H1 (cell line): Measurements from ENCODE around the gene FCRL5. TPM values are rescaled to one million over a fixed set of nuclear protein-coding genes. Genes with fewer than 3 reads are reported as not detected.

Experiments used
- BRCA1 ChIP-seq: IDR thresholded peaks from 2 replicates; pipeline ENCODE4 v1.6.1; 2012; ENCODE audit warnings: low read depth, low read length, improper control_type of control experiment
- CHD7 ChIP-seq: fragments of 300-600 bp; sonication (generic); IDR thresholded peaks from 2 replicates; pipeline ENCODE4 v1.7.1; 2012; ENCODE audit warnings: low read length, moderate library complexity, mild to moderate bottlenecking, inconsistent platforms; ENCODE audit not compliant: insufficient replicate concordance
- KDM4A ChIP-seq: IDR thresholded peaks from one replicate; pipeline ENCODE4 v1.7.1; 2012; ENCODE audit warnings: low read depth, mild to moderate bottlenecking, moderate library complexity, low read length, inconsistent platforms; ENCODE audit not compliant: severe bottlenecking
- PHF8 ChIP-seq: fragments of 200-600 bp; sonication (generic); conservative IDR thresholded peaks from 2 replicates; pipeline ENCODE4 v1.7.1; 2012; ENCODE audit warnings: low read depth, mild to moderate bottlenecking, inconsistent platforms, low read length, moderate library complexity
- TCF12 ChIP-seq: IDR thresholded peaks from 2 replicates; pipeline ENCODE4 v1.6.1; 2011; ENCODE audit warnings: low read depth, mild to moderate bottlenecking, low read length
- polyA plus RNA-seq, 7 experiments: library from polyadenylated mRNA; depleted of rRNA in 3 of 7; stranded (reverse) in 5 of 7; unstranded in 2 of 7; fragments of >200 nt in 5 of 7; fragments of 200-250 nt in 2 of 7; gene quantifications; 1 replicate in 5 of 7; 2 replicates in 1 of 7; 4 replicates in 1 of 7; pipeline versions ENCODE4 v1.2.1 to v1.2.3, GENCODE V29; 2011 to 2013; ENCODE audit warnings: missing spikeins in 2 of 7, mixed read lengths in 2 of 7
- total RNA-seq: library from RNA; stranded (reverse); fragmentation: NEBNext Ultra II Directional; extraction: Animal tissue kit (Norgen Biotek cat#: 25700); gene quantifications from 2 replicates; pipeline ENCODE4 v1.2.1, GENCODE V29; 2021

The FCRL5 gene
- total and polyA plus RNA-seq, 2 of the 8 experiments (the other 6 are each of a cell fraction or from before 2014, with no cell fraction given), result 1.0 to 2.6 TPM

- TF ChIP-seq CHD7 (no peak), PHF8 (no peak), TCF12 (no peak), KDM4A (no peak), BRCA1 (no peak)
Measured at GRCh38 chr1:157515709-157516108, 36.6 kb downstream of the FCRL5 start (continued).
